Fibroblast of skin of scalp (primary cell): ENCODE data around the gene METTL4. TPM values are rescaled to one million over a fixed set of nuclear protein-coding genes. Genes with fewer than 3 reads are reported as not detected.

ENCODE experiments used
- DNase-seq: peaks from one replicate; pipeline ENCODE4 v3.0.0-alpha.2; 2013
- polyA plus RNA-seq, 2 experiments: library from polyadenylated mRNA; unstranded; fragments of 120-200 nt; gene quantifications; one replicate each; pipeline ENCODE4 v1.2.1, GENCODE V29; 2013; ENCODE audit not compliant: insufficient read length in 2 of 2

Gene METTL4
- polyA plus RNA-seq (2013, experiment 1 of 2; ENCODE audit: insufficient read length): 14.2 TPM
- 13.4 TPM for polyA plus RNA-seq (2013, experiment 2 of 2; ENCODE audit: insufficient read length)

GRCh38 chr18:2571200-2572170 lies at the start of gene METTL4, which contains the start of gene NDC80:
METTL4 (minus strand) TSS chr18:2571505; CDS start chr18:2567216, 4,289 bp downstream.
NDC80 (plus strand) TSS chr18:2571557; CDS start chr18:2572986, 1,429 bp downstream.
- peak; percentile 90 for DNase-seq

GRCh38 chr18:2618009-2618408 lies 46.7 kb upstream of the METTL4 start:
- peak; percentile 51 for DNase-seq

- DNase-seq: no peak
Measured at GRCh38 chr18:2617401-2617998, 46.2 kb upstream of the METTL4 start.

- no peak for DNase-seq
Measured at GRCh38 chr18:2612996-2613395, 41.7 kb upstream of the METTL4 start.

- DNase-seq: no peak
Measured at GRCh38 chr18:2610549-2610948, 39.2 kb upstream of the METTL4 start.

GRCh38 chr18:2609604-2610003 lies 38.3 kb upstream of the METTL4 start:
- no peak for DNase-seq

- DNase-seq: no peak
Measured at GRCh38 chr18:2606335-2606734, 35.0 kb upstream of the METTL4 start.

GRCh38 chr18:2602844-2603243 lies 31.5 kb upstream of the METTL4 start:
- no peak for DNase-seq

GRCh38 chr18:2597639-2598038 lies 26.3 kb upstream of the METTL4 start:
- DNase-seq: no peak

GRCh38 chr18:2590303-2590702 lies 19.0 kb upstream of the METTL4 start:
- DNase-seq: no peak

- DNase-seq: no peak
Measured at GRCh38 chr18:2589345-2590068, 18.2 kb upstream of the METTL4 start.

- no peak for DNase-seq
Measured at GRCh38 chr18:2588666-2589344, 17.5 kb upstream of the METTL4 start.

- no peak for DNase-seq
Measured at GRCh38 chr18:2587788-2588187, 16.5 kb upstream of the METTL4 start.

- no peak for DNase-seq
Measured at GRCh38 chr18:2573408-2573807, 2.1 kb upstream of the METTL4 start.

- DNase-seq: no peak
Measured at GRCh38 chr18:2572892-2573291, 1.6 kb upstream of the METTL4 start.

- DNase-seq: no peak
Measured at GRCh38 chr18:2572171-2572569, 865 bp upstream of the METTL4 start.

GRCh38 chr18:2570772-2571199 lies 519 bp downstream of the METTL4 start:
- peak; percentile 72 for DNase-seq

- DNase-seq: no peak
Measured at GRCh38 chr18:2569338-2570207, 1.7 kb downstream of the METTL4 start.

- DNase-seq: no peak
Measured at GRCh38 chr18:2568605-2569004, 2.7 kb downstream of the METTL4 start.

- no peak for DNase-seq
Measured at GRCh38 chr18:2568129-2568528, 3.2 kb downstream of the METTL4 start.

- DNase-seq: no peak
Measured at GRCh38 chr18:2564373-2564772, 6.9 kb downstream of the METTL4 start.
